Measurements from ENCODE around the gene FGF18.

FGF18 gene

GRCh38 chr5:171416160-171417049, 3.0 kb upstream of the FGF18 start:
- no peak overlapping the region for H3K4me3 ChIP-seq (ENCODE audit: low read depth in 1 of 2, low read length in 2 of 2)
- H3K27me3 ChIP-seq (ENCODE audit: low read depth, low read length): peaks cover 3% of the 10 kb centered on the region
- H3K4me1 ChIP-seq (ENCODE audit: control insufficient read depth in 1 of 2, insufficient read depth in 2 of 2, low read length in 2 of 2): peaks cover 0 to 29% of the 10 kb centered on the region in 2 donors
- no peak overlapping the region for H3K27ac ChIP-seq (ENCODE audit: low read length)
- no peaks in the 10 kb centered on the region for H3K9me3 ChIP-seq (ENCODE audit: control insufficient read depth in 1 of 2, low read length in 2 of 2)
- peaks cover 15 to 16% of the 10 kb centered on the region in 2 donors for H3K36me3 ChIP-seq (ENCODE audit: control insufficient read depth in 1 of 2, insufficient read depth in 2 of 2, low read length in 2 of 2)

- Histone ChIP-seq H3K36me3 (ENCODE audit: control insufficient read depth in 1 of 2, insufficient read depth in 2 of 2, low read length in 2 of 2) (peaks cover 1 to 2% of the 10 kb centered on the region in 2 donors), H3K4me1 (ENCODE audit: control insufficient read depth in 1 of 2, insufficient read depth in 2 of 2, low read length in 2 of 2) (peaks cover 0 to 30% of the 10 kb centered on the region in 2 donors), H3K27me3 (ENCODE audit: low read depth, low read length) (peaks cover 9% of the 10 kb centered on the region), H3K27ac (ENCODE audit: low read length) (no peak overlapping the region), H3K9me3 (ENCODE audit: control insufficient read depth in 1 of 2, low read length in 2 of 2) (no peaks in the 10 kb centered on the region), H3K4me3 (ENCODE audit: low read depth in 1 of 2, low read length in 2 of 2) (peak overlapping the region; percentile 39 to 63)
Measured at GRCh38 chr5:171418316-171418981, 998 bp upstream of the FGF18 start.

- Histone ChIP-seq H3K27ac (ENCODE audit: low read length) (no peak overlapping the region), H3K27me3 (ENCODE audit: low read depth, low read length) (peaks cover 9% of the 10 kb centered on the region), H3K4me1 (ENCODE audit: control insufficient read depth in 1 of 2, insufficient read depth in 2 of 2, low read length in 2 of 2) (peaks cover 0 to 30% of the 10 kb centered on the region in 2 donors), H3K36me3 (ENCODE audit: control insufficient read depth in 1 of 2, insufficient read depth in 2 of 2, low read length in 2 of 2) (no peaks in the 10 kb centered on the region), H3K9me3 (ENCODE audit: control insufficient read depth in 1 of 2, low read length in 2 of 2) (no peaks in the 10 kb centered on the region), H3K4me3 (ENCODE audit: low read depth in 1 of 2, low read length in 2 of 2) (peak overlapping the region; percentile 37 to 63)
Measured at GRCh38 chr5:171419688-171420430, 412 bp downstream of the FGF18 start.

- no peaks in the 10 kb centered on the region for H3K9me3 ChIP-seq (ENCODE audit: control insufficient read depth in 1 of 2, low read length in 2 of 2)
- peaks cover 0 to 30% of the 10 kb centered on the region in 2 donors for H3K4me1 ChIP-seq (ENCODE audit: control insufficient read depth in 1 of 2, insufficient read depth in 2 of 2, low read length in 2 of 2)
- no peak overlapping the region for H3K27ac ChIP-seq (ENCODE audit: low read length)
- H3K4me3 ChIP-seq (ENCODE audit: low read depth in 1 of 2, low read length in 2 of 2): peak overlapping the region; percentile 44 to 63
- H3K36me3 ChIP-seq (ENCODE audit: control insufficient read depth in 1 of 2, insufficient read depth in 2 of 2, low read length in 2 of 2): no peaks in the 10 kb centered on the region
- H3K27me3 ChIP-seq (ENCODE audit: low read depth, low read length): peaks cover 9% of the 10 kb centered on the region
Measured at GRCh38 chr5:171420431-171421241, 1.2 kb downstream of the FGF18 start.

GRCh38 chr5:171421331-171422262, 2.1 kb downstream of the FGF18 start:
- H3K4me1 ChIP-seq (ENCODE audit: control insufficient read depth in 1 of 2, insufficient read depth in 2 of 2, low read length in 2 of 2): peaks cover 0 to 30% of the 10 kb centered on the region in 2 donors
- peaks cover 9% of the 10 kb centered on the region for H3K27me3 ChIP-seq (ENCODE audit: low read depth, low read length)
- peak overlapping the region; percentile 44 to 63 for H3K4me3 ChIP-seq (ENCODE audit: low read depth in 1 of 2, low read length in 2 of 2)
- no peaks in the 10 kb centered on the region for H3K9me3 ChIP-seq (ENCODE audit: control insufficient read depth in 1 of 2, low read length in 2 of 2)
- H3K27ac ChIP-seq (ENCODE audit: low read length): no peak overlapping the region
- no peaks in the 10 kb centered on the region for H3K36me3 ChIP-seq (ENCODE audit: control insufficient read depth in 1 of 2, insufficient read depth in 2 of 2, low read length in 2 of 2)

GRCh38 chr5:171422495-171422894, 3.0 kb downstream of the FGF18 start:
- H3K36me3 ChIP-seq (ENCODE audit: control insufficient read depth in 1 of 2, insufficient read depth in 2 of 2, low read length in 2 of 2): no peaks in the 10 kb centered on the region

GRCh38 chr5:171422902-171423663, 3.6 kb downstream of the FGF18 start:
- Histone ChIP-seq H3K4me1 (ENCODE audit: control insufficient read depth in 1 of 2, insufficient read depth in 2 of 2, low read length in 2 of 2) (peaks cover 0 to 30% of the 10 kb centered on the region in 2 donors), H3K9me3 (ENCODE audit: control insufficient read depth in 1 of 2, low read length in 2 of 2) (no peaks in the 10 kb centered on the region), H3K27ac (ENCODE audit: low read length) (no peak overlapping the region), H3K36me3 (ENCODE audit: control insufficient read depth in 1 of 2, insufficient read depth in 2 of 2, low read length in 2 of 2) (no peaks in the 10 kb centered on the region), H3K4me3 (ENCODE audit: low read depth in 1 of 2, low read length in 2 of 2) (no peak overlapping the region), H3K27me3 (ENCODE audit: low read depth, low read length) (peaks cover 9% of the 10 kb centered on the region)

More at GRCh38 chr5:171422495-171422894, 3.0 kb downstream of the FGF18 start:
- Histone ChIP-seq H3K4me3 (ENCODE audit: low read depth in 1 of 2, low read length in 2 of 2) (no peak overlapping the region), H3K27me3 (ENCODE audit: low read depth, low read length) (peaks cover 9% of the 10 kb centered on the region), H3K9me3 (ENCODE audit: control insufficient read depth in 1 of 2, low read length in 2 of 2) (no peaks in the 10 kb centered on the region), H3K4me1 (ENCODE audit: control insufficient read depth in 1 of 2, insufficient read depth in 2 of 2, low read length in 2 of 2) (peaks cover 0 to 30% of the 10 kb centered on the region in 2 donors), H3K27ac (ENCODE audit: low read length) (no peak overlapping the region)

- Histone ChIP-seq H3K9me3 (ENCODE audit: control insufficient read depth in 1 of 2, low read length in 2 of 2) (no peaks in the 10 kb centered on the region), H3K27ac (ENCODE audit: low read length) (no peak overlapping the region), H3K4me1 (ENCODE audit: control insufficient read depth in 1 of 2, insufficient read depth in 2 of 2, low read length in 2 of 2) (peaks cover 0 to 16% of the 10 kb centered on the region in 2 donors)
Measured at GRCh38 chr5:171424726-171425125, 5.3 kb downstream of the FGF18 start.

GRCh38 chr5:171425596-171426244, 6.3 kb downstream of the FGF18 start:
- H3K4me1 ChIP-seq (ENCODE audit: control insufficient read depth in 1 of 2, insufficient read depth in 2 of 2, low read length in 2 of 2): peaks cover 0 to 8% of the 10 kb centered on the region in 2 donors
- H3K9me3 ChIP-seq (ENCODE audit: control insufficient read depth in 1 of 2, low read length in 2 of 2): no peaks in the 10 kb centered on the region
- no peak overlapping the region for H3K4me3 ChIP-seq (ENCODE audit: low read depth in 1 of 2, low read length in 2 of 2)
- no peaks in the 10 kb centered on the region for H3K36me3 ChIP-seq (ENCODE audit: control insufficient read depth in 1 of 2, insufficient read depth in 2 of 2, low read length in 2 of 2)
- no peak overlapping the region for H3K27ac ChIP-seq (ENCODE audit: low read length)
- H3K27me3 ChIP-seq (ENCODE audit: low read depth, low read length): peaks cover 9% of the 10 kb centered on the region

More at GRCh38 chr5:171424726-171425125, 5.3 kb downstream of the FGF18 start:
- H3K36me3 ChIP-seq (ENCODE audit: control insufficient read depth in 1 of 2, insufficient read depth in 2 of 2, low read length in 2 of 2): no peaks in the 10 kb centered on the region
- H3K4me3 ChIP-seq (ENCODE audit: low read depth in 1 of 2, low read length in 2 of 2): no peak overlapping the region
- H3K27me3 ChIP-seq (ENCODE audit: low read depth, low read length): peaks cover 9% of the 10 kb centered on the region
